Choroid plexus epithelial cell (primary cell): ENCODE measurements around the gene RAD9A.

Experiments
- DNase-seq: peaks from one replicate; pipeline ENCODE4 v3.0.0-alpha.2; 2010; ENCODE audit warnings: low read depth
- H3K4me3 ChIP-seq: 2 replicates; pipeline ENCODE4 v1.5.1; 2011; ENCODE audit warnings: low read depth, mild to moderate bottlenecking, control low read depth, low read length, moderate library complexity
- CTCF ChIP-seq: conservative IDR thresholded peaks from 2 replicates; pipeline ENCODE4 v1.5.1; 2011; ENCODE audit warnings: low read depth, mild to moderate bottlenecking, control low read depth, inconsistent platforms, low read length, moderate library complexity

The RAD9A gene

GRCh38 chr11:67376873-67377808, 14.6 kb upstream of the RAD9A start:
- DNase-seq, result no peak
- no peak for TF ChIP-seq CTCF
- H3K4me3 ChIP-seq, result no peak overlapping the region

GRCh38 chr11:67378544-67378943, 13.2 kb upstream of the RAD9A start:
- H3K4me3 ChIP-seq, result no peak overlapping the region
- DNase-seq, result no peak

DNA sequence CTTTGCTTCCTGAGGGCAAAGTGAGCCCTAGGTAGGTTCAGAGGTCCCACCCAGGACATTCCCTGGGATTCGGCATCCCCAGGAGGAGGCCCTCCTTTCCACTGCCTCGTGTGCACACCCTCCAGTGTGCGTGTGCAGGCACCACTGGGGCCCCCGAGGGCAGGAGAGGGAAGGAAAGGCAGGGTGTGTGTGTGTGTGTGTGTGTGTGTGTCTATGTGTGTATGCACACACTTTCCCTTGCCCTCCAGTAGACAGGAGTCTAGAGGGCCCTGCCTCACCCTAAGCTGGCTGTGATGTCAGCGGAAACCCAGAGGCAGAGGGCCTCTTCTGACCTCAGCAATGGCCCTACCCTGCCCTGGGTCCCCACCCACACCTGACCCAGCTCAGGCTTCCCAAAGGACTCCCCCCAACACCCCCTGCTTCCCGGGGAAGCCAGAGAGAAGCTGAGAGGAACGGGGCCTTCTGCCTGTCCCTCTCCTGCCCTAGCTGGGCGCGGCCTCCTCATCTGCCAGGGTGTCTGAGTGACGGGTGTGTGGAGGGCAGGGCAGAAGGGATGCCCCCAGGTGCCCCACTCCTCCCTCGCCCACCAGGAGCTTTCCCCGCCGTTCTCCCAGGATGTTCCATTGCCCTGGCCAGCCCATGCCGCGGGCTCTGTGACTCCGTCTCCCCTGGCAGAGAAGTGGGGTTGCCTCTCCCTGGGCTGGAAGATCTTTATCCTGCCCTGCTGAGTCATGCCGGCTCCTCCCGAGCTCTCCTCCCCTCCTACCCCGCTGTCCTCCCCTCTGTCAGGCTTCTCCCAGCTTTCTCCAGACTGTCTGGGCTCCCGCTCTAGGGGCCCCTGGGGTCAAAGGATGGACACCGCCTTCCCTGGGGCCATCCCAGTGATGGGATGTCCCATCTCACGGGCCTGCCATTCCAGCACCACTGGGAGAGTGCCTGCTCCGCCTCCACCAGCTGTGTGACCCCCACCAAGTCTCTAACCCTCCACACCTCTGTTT, 12.4 kb upstream of the RAD9A start:
- TF ChIP-seq CTCF, result no peak
- DNase-seq, result peak; percentile 47
- H3K4me3 ChIP-seq, result no peak overlapping the region

More at GRCh38 chr11:67378544-67378943, 13.2 kb upstream of the RAD9A start:
- TF ChIP-seq CTCF, result no peak

DNA sequence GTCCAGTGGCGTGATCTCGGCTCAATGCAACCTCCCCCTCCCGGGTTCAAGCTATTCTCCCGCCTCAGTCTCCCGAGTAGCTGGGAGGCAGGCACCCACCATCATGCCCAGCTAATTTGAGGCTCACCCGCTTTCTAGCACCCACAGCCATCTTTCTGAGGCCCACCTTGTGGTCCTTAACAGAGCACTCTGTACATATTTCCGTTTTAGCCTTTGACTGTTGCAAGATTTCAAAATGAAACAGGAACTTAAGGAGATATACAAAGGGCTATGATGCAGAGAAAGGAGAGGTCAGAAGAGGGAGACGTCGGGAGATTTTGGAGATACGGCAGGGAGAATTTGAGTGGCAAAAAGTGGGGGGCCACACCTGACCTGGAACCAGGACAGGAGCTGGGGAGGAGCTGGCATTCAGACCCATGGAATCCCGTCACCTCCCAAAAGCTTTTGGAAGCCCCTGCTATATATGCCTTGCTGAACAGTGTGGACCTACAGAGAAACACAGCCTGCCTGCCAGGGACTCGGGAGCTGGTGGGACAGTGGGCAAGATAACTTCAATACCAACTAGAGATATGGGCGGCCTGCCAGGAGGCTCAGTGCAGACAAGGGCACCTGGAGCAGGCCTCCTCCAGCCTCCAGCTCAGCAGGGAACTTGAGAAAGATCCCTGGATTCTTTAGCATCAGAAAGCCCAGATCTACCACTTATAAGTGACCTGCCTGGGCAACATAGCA, 10.4 kb upstream of the RAD9A start:
- TF ChIP-seq CTCF, result no peak
- no peak overlapping the region for H3K4me3 ChIP-seq
- DNase-seq, result no peak

- TF ChIP-seq CTCF, result peak; percentile 99
- peak; percentile 83 for DNase-seq
- H3K4me3 ChIP-seq, result no peak overlapping the region
These were observed 9.3 kb upstream of the RAD9A start for GRCh38 chr11:67382276-67383136.
